ENCODE measurements around the gene ENPP7.

GRCh38 chr17:79702034-79702433, 28.7 kb upstream of the ENPP7 start:
- TF ChIP-seq CTCF (IDR thresholded peaks at IDR 0.05) (no peak), POLR2A (IDR thresholded peaks at IDR 0.05) (no peak), POLR2AphosphoS5 (IDR thresholded peaks at IDR 0.05) (no peak), EP300 (IDR thresholded peaks at IDR 0.05) (no peak)
